ENCODE results near the gene SPG21. TPM values are rescaled to one million over a fixed set of nuclear protein-coding genes. Genes with fewer than 3 reads are reported as not detected.
A peak's percentile ranks its signal among the peaks of the same experiment; 100 is the strongest.
"Not testable (repeated sequence)": the region's sequence is repeated elsewhere in the genome, so short reads cannot be mapped to it uniquely, and the experiment has no call there.

The SPG21 gene
- 74.6 TPM for total RNA-seq

- DNase-seq = peak; percentile 97
These were observed at the start of gene SPG21 for GRCh38 chr15:64989416-64990167. Gene SPG21, minus strand, starts transcription at chr15:64989914. Its CDS starts 6,345 bp downstream, at chr15:64983569.

- no peak for DNase-seq
These were observed 49.1 kb upstream of the SPG21 start for GRCh38 chr15:65038836-65039235.

DNA sequence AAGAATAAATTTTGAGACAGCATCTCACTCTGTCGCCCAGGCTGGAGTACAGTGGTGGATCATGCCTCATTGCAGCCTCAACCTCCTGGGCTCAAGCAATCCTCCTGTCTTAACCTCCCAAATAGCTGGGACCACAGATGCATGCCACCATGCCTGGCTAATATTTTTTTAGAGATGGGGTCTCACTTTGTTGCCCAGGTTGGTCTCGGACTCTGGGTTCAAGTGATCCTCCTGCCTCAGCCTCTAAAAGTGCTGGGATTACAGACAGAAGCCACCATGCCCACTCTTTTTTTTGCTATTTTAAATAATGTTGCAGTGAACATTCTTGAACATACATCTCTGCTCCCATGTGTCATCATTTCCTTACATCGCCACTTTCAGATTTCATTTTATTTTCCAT, 48.7 kb upstream of the SPG21 start:
- no peak for DNase-seq

DNA sequence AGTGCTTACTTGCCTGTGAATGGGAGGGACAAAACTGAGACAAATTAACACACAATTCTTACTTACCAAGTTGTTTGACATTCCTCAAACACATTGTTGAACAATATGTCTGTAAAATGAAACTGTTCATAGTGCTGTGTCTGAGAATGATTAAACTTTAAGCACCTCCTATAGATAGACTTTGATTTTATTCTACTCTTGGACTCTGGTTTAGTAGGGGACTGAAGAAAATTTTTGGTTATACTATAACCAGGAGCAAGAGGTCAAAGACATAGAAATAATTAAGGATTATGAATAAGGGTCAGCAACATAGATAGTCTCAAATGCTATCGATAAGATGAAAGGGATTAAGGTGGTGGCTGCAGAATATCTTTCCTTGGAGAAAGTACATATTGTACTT, 47.6 kb upstream of the SPG21 start:
- DNase-seq = no peak

DNA sequence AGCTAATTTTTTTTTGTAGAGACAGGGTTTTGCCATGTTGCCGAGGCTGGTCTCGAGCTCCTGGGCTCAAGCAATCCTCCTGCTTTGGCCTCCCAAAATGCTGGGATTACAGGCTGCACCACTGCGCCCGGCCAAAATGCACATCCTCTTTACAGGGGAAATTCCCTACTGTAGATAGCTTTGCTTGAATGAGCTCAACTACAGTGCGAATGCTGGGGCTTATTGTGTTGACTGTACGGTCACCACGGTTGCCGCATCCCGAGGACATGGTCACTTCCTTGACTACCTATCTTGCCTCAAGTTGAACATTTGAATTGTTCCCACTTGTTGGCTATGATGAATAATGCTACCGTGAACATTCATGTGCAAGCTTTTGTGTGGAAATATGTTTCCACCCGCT, 45.0 kb upstream of the SPG21 start:
- no peak for DNase-seq

GRCh38 chr15:65033659-65034269, 44.0 kb upstream of the SPG21 start:
- DNase-seq = peak; percentile 67

DNA sequence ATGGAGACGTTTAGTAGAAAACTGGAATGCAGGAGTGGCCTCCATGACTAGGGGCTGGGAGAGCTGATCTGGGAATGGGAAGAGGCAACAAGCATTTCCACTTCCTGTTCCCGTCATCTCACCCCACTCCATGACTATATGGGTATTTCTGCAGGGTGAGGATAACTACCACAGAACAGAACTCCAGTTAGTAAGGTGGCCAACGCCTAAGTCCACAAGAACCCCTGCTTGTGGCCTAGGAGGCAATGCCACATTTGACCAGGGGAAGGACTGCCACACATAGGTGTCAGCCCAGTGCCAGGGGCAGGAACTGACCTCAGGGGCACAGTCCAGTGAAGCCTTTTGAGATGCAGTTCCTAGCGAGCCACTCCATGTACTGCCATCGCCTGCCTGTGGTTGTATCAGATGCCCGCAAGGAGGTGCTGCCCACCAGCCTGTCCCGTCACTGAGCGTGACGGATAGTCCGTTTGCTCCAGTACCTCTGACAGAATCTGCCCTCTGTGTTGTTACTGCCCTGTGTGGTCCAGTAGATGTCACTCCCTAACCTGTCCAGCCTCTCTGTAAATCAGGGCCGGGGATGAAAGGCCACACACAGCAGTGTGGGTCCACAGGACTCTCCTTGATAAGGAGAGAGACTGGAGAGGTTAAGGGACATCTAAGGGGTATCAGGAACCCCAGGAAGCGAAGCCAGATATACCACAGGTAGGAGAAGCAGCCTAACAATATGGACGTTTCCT, 43.3 kb upstream of the SPG21 start:
- peak; percentile 66 for DNase-seq

DNA sequence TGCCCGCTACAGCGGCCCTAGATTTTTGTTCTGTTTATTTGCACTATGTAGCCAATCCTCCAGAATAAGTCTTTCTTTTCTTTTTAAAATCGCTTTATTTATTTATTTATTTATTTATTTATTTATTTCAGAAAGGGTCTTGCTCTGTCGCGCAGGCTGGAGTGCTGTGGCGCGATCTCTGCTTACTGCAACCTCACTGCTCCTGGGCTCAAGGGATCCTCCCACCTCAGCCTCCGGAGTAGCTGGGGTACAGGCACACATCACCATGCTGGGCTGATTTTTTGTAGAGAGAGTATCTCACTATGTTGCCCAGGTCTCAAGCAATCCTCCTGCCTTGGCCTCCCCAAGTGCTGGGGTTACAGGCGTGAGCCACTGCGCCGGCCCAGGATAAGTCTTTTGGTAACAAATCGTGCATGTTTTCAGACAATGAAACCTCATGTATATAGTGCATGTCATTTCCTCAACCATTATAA, 40.1 kb upstream of the SPG21 start:
- no peak for DNase-seq

DNA sequence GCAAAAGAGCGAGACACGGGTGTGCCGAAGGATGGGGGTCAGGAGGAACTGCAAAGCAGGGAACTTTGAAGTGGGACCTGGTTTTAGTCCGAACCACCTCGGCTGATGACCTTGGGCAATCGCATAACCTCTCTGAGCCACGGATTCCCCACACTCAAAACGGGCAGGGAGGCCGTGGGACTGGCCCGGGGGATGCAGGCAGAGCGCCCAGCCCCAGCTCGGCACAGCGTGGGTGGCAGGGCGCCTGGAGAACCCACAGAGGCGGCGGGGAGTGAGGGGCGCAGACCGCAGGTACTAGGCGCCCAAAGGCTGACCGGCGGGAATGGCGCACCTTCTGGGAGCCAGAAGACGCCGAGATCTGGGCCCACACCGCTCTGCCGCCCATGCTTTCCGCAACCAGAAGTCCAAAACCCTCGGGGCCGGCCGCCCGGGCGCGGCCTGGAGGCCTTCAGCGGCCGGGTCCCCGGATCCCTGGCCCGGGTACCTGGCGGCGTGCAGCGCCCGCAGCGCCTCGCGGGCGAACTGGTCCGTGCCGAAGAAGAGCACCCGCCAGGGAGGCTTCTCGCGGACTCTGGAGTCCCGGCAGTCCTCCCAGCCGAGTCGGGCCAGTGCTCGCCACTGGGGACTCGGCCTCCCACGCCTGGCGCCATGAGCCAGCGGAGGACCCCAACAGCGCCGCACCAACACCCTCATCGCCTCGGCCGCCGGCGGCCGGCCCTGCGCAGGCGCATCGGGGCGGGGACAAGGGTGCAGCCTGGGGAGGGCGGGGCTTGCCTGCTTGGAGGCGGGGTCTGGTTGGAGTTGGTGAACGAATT, 39.4 kb upstream of the SPG21 start, which contains the start of gene MTFMT:
TSS of gene MTFMT (minus strand) at position 719 of the 815 bp plus-strand sequence. CDS start at position 693, 26 bp downstream.
- DNase-seq = peak; percentile 95

GRCh38 chr15:65028338-65028737, 38.6 kb upstream of the SPG21 start:
- no peak for DNase-seq

DNA sequence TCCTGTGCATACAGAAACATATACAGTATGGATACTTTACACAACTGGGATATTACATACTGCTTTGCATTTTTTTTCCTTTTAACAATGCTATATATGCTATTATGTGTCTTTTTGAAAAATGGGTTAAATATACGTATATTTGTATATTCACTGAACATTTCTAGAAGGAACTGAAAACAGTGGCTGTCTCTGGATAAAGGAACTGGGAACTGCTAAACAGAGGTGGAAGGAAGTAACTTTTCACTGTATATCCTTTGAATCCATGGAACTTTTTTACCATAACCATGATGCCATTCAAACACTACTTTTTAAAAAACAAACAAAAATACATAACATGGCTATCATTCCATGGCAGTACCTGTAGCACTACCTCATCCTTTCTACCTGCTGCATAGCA, 37.9 kb upstream of the SPG21 start:
- no peak for DNase-seq

- no peak for DNase-seq
These were observed 37.0 kb upstream of the SPG21 start for GRCh38 chr15:65026756-65027155.

GRCh38 chr15:65021488-65021887, 31.8 kb upstream of the SPG21 start:
- no peak for DNase-seq

GRCh38 chr15:65020419-65020818, 30.7 kb upstream of the SPG21 start:
- DNase-seq = no peak

DNA sequence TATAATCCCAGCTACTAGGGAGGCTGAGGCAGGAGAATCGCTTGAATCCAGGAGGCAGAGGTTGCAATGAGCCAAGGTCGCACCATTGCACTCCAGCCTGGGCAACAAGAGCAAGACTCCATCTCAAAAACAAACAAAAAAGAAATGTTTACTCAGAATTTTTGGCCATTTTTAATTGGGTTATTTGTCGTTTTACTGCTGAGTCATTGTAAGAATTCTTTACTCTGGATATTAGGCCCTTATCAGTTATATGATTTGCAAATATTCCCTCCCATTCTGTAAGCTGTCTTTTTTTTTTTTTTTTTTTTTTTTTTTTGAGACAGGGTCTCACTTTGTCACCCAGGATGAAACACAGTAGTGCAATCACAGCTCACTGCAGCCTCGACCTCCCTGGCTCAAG, 21.5 kb upstream of the SPG21 start:
- not testable (repeated sequence) for DNase-seq

- DNase-seq = no peak
These were observed 19.3 kb upstream of the SPG21 start for GRCh38 chr15:65008983-65009382.

DNA sequence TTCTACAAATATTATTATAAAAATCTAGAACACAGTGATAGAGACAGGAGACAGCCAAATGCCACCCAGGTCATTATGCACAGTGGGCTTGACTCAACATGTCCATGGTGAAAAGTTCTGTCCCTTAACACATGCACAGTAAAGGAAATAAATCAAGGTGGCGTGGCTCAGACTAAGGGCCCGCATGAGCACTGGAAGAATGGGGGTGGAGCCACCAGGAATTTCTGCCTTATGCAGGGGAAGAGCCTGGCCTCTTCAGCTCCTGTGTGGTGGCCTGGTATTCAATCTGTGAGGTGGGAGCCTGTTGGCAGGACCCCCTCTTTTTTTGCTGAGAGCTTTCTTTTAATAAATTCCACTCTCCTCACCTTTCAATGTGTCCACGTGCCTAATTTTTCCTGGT, 17.2 kb upstream of the SPG21 start:
- DNase-seq = no peak

GRCh38 chr15:65004993-65005392, 15.3 kb upstream of the SPG21 start:
- DNase-seq = no peak

DNA sequence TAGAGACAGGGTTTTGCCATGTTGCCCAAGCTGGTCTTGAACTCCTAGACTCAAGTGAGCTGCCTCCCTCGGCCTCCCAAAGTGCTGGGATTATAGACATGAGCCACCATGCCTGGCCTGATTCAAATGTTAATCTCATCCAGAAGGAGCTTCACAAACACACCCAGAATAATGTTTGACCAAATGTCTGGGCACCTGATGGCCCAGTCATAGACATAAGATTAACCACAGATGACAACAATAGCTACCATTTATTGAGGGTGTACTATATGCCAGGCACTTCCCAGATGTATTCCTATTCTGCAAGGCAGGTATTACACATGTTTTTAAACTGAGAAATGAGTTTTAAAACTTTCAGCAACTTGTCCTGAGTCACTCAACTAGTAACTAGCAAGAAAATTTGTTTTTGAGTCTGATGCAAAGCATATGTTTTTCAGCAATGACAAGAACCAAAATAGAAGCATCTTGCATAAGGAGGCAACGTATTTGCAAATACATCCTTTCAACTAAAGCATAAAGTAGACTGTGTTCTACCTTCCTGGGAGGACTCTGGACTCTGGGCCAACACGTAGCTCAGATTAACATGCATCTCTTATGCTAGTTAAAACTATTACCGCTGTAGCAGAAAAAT, 8.1 kb upstream of the SPG21 start:
- DNase-seq = peak; percentile 24

DNA sequence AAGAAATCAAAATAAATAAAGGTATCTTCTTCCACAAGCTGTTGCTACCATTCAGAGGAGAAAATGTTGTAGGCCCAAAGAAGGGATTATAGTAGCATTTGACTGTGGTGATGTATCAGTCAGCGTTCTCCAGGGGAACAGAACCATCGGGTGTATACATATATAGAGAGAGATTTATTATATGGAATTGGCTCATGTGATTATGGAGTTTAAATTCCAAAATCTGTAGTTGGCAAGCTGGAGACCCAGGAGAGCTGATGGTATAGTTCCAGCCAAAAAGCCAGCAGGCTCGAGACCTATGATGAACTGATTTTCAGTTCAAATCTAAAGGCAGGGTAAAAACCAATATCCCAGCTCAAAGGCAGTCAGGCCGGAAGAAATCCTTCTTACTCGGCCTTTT, 7.4 kb upstream of the SPG21 start:
- DNase-seq = no peak

DNA sequence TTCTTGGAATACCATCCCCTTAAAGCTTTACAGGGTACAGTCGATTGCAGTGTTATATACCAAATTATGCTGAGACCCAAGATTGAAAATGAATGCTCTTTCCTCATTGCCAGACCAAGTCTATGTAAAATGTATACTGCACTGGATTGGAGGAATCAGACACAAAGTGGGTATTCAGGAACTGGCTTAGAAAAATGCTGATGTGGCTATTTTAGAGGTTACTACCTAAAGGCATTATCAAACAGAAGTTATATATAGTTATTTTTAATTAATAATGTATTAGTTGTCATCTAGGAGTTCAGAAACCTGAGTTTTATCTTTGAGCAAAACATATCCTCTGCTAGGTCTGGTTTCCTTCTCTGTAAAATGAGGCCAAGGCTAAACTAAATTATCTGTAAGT, 3.6 kb upstream of the SPG21 start:
- no peak for DNase-seq

All from tongue (tissue), 2 donors.